Inflammatory macrophage treated with lipopolysaccharide for 1 hour (primary cell): ENCODE measurements around the gene GPR176.
"Not testable (repeated sequence)": the region's sequence is repeated elsewhere in the genome, so short reads cannot be mapped to it uniquely, and the experiment has no call there.

ENCODE experiments used
- DNase-seq, 2 donors: peaks; one replicate each; pipeline ENCODE4 v3.0.0-alpha.2; 2020 to 2022

GPR176 gene

GRCh38 chr15:39854161-39854560 lies 65.9 kb downstream of the GPR176 start:
- DNase-seq: no peak

- no peak for DNase-seq
These were observed 67.8 kb downstream of the GPR176 start for GRCh38 chr15:39852250-39852649.

- no peak for DNase-seq
These were observed 68.5 kb downstream of the GPR176 start for GRCh38 chr15:39851500-39852092.

GRCh38 chr15:39850436-39850835 lies 69.6 kb downstream of the GPR176 start:
- no peak for DNase-seq

GRCh38 chr15:39846108-39846507 lies 74.0 kb downstream of the GPR176 start:
- no peak for DNase-seq

- no peak for DNase-seq
These were observed 74.5 kb downstream of the GPR176 start for GRCh38 chr15:39845582-39845981.

- DNase-seq: no peak
These were observed 76.5 kb downstream of the GPR176 start for GRCh38 chr15:39843565-39843964.

GRCh38 chr15:39837454-39837853 lies 82.6 kb downstream of the GPR176 start:
- no peak for DNase-seq

- DNase-seq: no peak
These were observed 84.5 kb downstream of the GPR176 start for GRCh38 chr15:39835550-39835949.

GRCh38 chr15:39834256-39834655 lies 85.8 kb downstream of the GPR176 start:
- no peak for DNase-seq

GRCh38 chr15:39833515-39833981 lies 86.5 kb downstream of the GPR176 start:
- no peak for DNase-seq

GRCh38 chr15:39830166-39830565 lies 89.9 kb downstream of the GPR176 start:
- no peak for DNase-seq

GRCh38 chr15:39828374-39828931 lies 91.6 kb downstream of the GPR176 start:
- no peak for DNase-seq

GRCh38 chr15:39826975-39827374 lies 93.1 kb downstream of the GPR176 start:
- no peak for DNase-seq

- no peak for DNase-seq
These were observed 96.4 kb downstream of the GPR176 start for GRCh38 chr15:39823634-39824033.

- DNase-seq: no peak
These were observed 99.9 kb downstream of the GPR176 start for GRCh38 chr15:39820050-39820602.

- no peak for DNase-seq
These were observed 100.5 kb downstream of the GPR176 start for GRCh38 chr15:39819533-39819932.

- DNase-seq: no peak
These were observed 102.2 kb downstream of the GPR176 start for GRCh38 chr15:39817892-39818291.

GRCh38 chr15:39814489-39814888 lies 105.6 kb downstream of the GPR176 start:
- no peak for DNase-seq

GRCh38 chr15:39812651-39813050 lies 107.4 kb downstream of the GPR176 start:
- not testable (repeated sequence) for DNase-seq

- DNase-seq: no peak
These were observed 111.2 kb downstream of the GPR176 start for GRCh38 chr15:39808909-39809308.

GRCh38 chr15:39807791-39808190 lies 112.3 kb downstream of the GPR176 start:
- no peak for DNase-seq

- no peak for DNase-seq
These were observed 116.0 kb downstream of the GPR176 start for GRCh38 chr15:39804026-39804425.

- no peak for DNase-seq
These were observed 117.0 kb downstream of the GPR176 start for GRCh38 chr15:39803016-39803415.
